ENCODE results near the gene SFRP2.

GRCh38 chr4:153777421-153777820, 11.5 kb downstream of the SFRP2 start:
- TF ChIP-seq CTCF (tag by site-specific recombination; IDR thresholded peaks at IDR 0.05) (no peak), TCF7L2 (IDR thresholded peaks at IDR 0.05; ENCODE audit: borderline replicate concordance, low read depth, low read length) (no peak), ZEB2 (tag by site-specific recombination; IDR thresholded peaks at IDR 0.05) (no peak), ZNF274 (IDR thresholded peaks at IDR 0.05; ENCODE audit: low read length) (no peak), ZNF274 (tag by site-specific recombination; IDR thresholded peaks at IDR 0.05; ENCODE audit: borderline replicate concordance) (no peak), SETDB1 (IDR thresholded peaks at IDR 0.05; ENCODE audit: insufficient read length, low read length) (no peak), YY1 (tag by site-specific recombination; IDR thresholded peaks at IDR 0.05) (no peak), KLF16 (tag by site-specific recombination; IDR thresholded peaks at IDR 0.05) (no peak), REST (tag by site-specific recombination; IDR thresholded peaks at IDR 0.05) (no peak), ZBTB1 (tag by site-specific recombination; IDR thresholded peaks at IDR 0.05) (no peak), ZNF426 (tag by site-specific recombination; IDR thresholded peaks at IDR 0.05) (no peak), REPIN1 (tag by site-specific recombination; IDR thresholded peaks at IDR 0.05; ENCODE audit: low read depth) (no peak)
